GM19372 (cell line): Measurements from ENCODE around the gene FAM199X.
"Not testable (repeated sequence)": the region's sequence is repeated elsewhere in the genome, so short reads cannot be mapped to it uniquely, and the experiment has no call there.

Experiments
- ATAC-seq: cut with Tn5 transposase; IDR thresholded peaks from one replicate; pipeline ENCODE4 v1.9.1; 2021; ENCODE audit warnings: mild to moderate bottlenecking, low read depth, moderate library complexity; ENCODE audit not compliant: unreplicated experiment

FAM199X gene

DNA sequence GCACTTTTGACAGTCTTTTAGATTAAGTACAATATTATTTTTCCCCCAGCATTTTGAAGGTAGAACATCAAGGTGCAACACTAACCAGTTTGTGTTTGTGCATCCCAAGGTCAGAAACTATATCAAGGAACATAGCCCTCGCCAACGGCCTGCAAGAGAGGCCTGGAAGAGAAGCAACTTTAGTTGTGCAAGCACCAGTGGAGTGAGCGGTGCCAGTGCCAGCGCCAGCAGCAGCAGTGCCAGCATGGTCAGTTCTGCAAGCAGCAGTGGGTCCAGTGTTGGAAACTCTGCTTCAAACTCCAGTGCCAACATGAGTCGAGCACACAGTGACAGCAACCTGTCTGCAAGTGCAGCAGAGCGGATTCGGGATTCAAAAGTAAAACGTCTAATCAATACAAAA is 21.7 kb downstream of the FAM199X start:
- no peak for ATAC-seq

DNA sequence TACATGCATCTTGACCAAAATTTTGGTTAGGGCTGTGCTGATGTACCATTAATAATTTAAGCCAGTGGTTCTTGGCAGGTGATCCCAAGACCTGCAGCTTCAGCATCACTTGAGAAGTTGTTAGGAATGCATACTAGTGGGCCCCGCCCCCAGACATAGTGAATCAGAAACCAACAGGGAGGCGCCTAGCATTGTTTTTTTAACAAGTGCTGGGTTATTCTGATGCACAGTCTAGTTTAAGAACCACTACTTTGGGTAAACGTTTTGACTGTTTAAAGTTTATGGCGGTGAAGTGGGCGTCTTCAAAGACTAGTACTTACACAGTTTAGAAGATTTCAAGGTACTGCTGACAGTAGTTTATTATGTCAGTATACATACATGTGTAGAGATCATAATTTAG is 23.6 kb downstream of the FAM199X start:
- ATAC-seq, result no peak

DNA sequence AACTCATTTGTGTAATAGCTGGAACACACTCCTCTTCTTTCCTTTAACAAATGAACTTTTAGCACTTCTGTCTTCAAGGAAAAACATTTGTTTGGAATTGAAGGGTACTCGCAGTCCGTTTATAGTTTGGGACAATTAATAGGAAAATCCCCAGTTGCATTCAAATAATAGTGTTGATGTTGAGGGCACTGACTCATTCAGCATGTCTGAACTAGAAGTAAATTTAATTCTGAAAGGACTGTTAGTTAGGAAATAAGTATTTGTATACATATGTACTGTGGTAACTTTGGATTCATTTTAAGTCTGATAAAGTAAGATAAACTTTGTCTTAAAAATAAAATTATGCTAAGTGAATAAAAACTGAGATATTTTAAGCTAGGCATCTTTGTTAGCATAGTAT is 27.2 kb downstream of the FAM199X start:
- no peak for ATAC-seq

DNA sequence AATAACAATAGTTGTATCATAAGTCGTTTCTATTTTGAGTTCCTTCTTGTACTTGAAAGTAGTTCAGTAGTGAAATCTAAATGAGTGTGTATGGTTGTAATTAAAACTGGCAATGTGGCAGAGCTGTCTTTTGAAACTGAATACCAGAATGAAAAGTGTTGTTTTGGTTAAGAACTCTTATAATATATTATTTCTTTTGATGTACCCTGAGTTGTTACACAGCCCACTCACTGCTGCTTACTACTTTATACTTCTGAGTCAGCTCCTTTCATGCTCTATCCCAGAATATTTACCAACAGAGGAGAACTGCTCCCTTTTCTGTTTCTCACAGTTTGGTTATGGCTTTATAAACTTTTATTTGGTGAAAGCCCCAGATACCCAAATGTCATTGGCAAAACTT is 28.8 kb downstream of the FAM199X start:
- no peak for ATAC-seq

DNA sequence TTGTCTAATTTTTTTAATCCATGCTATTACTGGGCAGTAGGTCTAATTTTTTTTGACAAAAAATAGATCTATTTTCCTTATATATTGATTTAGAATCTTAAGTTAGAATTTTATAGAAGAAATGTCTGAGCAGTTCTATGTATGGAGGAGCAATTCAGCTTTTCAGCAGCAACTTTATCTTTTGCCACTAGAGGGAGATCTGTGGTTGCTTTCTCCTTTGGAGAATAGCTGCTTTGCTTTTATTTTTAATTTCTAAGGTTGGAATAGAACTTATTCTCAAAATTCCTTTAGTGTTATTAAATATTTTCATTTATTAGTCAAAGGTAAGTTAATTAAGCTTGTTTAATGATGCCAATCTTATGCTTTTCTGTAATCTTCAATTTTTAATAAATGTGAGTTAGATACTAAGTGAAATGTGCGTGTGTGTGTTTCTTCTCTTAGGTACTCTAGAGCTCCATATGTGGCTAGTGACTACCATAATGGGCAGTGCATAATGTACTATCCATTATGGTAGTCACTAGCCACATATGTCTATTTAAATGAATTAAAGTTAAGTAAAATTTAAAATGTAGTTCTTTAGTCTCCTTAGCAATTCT is 29.3 kb downstream of the FAM199X start:
- no peak for ATAC-seq

DNA sequence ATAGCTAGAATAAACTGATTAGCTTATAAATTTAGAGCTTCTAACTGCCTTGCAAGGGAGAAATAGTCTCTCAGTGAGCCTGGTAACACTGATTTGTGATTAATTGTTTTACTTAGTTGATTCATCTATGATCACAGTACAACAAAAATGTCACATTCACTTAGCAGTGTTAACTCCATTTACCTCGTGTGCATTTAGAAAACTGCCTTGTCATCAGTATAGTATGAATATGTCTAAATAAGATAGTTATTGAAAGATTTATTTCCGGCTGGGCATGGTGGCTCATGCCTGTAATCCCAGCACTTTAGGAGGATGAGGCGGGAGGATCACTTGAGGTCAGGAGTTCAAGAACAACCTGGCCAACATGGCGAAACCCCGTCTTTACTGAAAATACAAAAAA is 39.3 kb downstream of the FAM199X start:
- ATAC-seq, result no peak

DNA sequence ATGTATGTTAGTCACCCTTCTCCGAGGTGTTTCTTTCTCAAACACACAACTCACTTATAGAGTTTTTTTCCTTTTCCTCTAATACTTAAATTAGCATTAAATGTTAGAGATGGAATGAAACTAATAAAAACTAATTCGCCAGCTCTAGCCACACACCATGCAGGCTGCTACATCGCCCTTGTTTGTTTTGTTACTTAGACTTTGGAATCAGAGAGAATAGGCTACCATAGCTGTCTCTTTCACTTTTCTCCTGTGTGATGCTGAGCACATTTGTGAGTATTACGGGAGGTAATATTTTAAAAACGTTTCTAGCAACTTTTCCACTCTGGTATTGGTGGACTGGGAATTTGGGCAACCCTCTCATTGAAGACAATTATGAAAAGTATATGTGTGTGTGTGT is 44.9 kb downstream of the FAM199X start:
- ATAC-seq, result no peak

DNA sequence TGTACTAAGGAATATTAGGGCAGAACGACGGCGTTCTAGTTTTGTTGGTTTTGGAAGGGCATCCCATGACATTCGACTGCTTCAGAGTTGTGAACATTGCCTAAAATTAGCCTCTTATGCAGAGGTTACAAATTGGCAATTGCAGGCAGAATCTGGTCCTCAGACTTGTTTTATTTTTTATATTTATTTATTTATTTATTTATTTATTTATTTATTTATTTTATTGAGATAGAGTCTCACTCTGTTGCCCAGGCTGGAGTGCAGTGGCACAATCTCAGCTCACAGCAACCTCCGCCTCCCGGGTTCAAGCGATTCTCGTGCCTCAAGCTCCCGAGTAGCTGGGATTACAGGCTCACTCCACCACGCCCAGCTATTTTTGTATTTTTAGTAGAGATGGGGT is 63.8 kb downstream of the FAM199X start:
- ATAC-seq, result not testable (repeated sequence)
